HG02973 (cell line): ENCODE data around the gene LPCAT3.

Experiments
- ATAC-seq: cut with Tn5 transposase; IDR thresholded peaks from one replicate; pipeline ENCODE4 v1.9.1; 2021; ENCODE audit warnings: moderate library complexity; ENCODE audit not compliant: unreplicated experiment

Gene LPCAT3

DNA sequence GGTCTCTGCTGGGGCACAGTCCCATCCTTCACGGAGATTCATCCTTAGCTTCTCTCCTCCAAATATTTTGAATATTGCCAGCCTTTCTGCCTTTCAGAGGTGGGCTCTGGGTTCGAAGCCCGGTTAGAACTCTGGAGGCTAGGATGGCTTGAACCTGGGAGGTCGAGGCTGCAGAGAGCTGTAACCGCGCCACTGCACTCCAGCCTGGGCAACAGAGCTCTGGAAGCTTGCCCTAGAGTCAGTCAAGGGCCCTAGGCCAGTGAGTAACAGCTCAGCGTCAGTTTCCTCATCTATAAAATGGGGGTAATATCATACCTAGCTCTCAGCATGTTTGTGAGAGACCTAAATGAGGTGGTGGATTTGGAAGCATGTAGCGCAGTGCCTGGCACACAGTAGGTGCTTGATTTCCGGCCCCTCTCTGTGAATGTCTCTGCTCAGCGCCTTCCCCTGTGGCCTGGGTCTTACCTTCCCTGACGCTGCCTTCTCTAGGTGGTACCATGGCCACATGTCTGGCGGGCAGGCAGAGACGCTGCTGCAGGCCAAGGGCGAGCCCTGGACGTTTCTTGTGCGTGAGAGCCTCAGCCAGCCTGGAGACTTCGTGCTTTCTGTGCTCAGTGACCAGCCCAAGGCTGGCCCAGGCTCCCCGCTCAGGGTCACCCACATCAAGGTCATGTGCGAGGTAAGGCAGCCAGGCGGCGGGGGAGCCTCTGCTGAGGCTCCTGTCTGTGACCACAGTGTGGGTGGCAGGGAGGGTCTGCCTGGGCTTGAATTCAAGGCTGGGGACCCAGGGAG lies 63.8 kb downstream of the LPCAT3 start:
- no peak for ATAC-seq

GRCh38 chr12:6953442-6954315 lies 64.6 kb downstream of the LPCAT3 start:
- peak; percentile 33 for ATAC-seq

DNA sequence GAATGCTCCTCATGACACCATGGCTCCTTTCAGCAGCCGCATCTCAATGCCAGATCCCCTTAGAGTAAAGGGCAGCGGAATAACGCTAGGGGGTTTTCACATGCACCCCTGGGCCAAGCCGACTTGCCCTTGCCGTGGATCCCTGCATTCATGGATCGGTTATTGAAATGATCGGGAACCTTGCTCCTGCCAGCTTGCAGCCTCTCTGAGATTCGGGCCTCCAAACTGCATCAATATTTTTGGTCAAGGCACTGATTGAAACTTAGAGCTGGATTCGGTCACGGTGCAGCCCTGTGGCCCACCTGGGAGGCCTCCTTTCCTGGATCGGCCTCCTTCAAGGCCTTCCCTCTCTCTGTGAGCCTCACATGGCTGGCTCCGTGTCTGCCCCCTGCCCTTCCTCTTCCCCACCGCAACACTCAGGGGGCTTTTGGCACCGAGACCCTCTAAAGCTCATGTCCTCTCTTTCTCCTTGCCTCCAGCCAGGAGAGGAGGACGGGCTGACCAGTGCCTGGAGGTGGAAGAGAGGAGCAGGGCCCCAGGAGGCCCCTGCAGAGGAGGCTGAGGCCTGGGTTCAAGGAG lies 65.3 kb downstream of the LPCAT3 start:
- no peak for ATAC-seq

- ATAC-seq: no peak
These were observed 66.0 kb downstream of the LPCAT3 start for GRCh38 chr12:6952121-6952862.

DNA sequence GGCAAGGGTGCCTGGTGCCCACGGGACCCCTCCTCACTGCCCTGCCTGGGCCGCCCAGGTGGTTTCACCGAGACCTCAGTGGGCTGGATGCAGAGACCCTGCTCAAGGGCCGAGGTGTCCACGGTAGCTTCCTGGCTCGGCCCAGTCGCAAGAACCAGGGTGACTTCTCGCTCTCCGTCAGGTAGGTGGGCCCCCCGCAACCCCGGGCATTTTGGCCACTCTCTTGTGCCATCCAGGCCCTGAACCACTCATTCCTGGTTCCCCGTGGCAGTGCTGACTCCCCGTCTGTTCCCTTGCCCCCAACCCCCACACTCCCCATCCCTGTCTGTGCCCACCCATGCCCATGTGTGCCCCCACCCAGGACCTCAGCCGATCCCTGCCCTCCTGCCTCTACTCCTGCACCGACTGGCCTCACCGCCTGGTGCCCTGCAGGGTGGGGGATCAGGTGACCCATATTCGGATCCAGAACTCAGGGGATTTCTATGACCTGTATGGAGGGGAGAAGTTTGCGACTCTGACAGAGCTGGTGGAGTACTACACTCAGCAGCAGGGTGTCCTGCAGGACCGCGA lies 66.6 kb downstream of the LPCAT3 start:
- no peak for ATAC-seq

DNA sequence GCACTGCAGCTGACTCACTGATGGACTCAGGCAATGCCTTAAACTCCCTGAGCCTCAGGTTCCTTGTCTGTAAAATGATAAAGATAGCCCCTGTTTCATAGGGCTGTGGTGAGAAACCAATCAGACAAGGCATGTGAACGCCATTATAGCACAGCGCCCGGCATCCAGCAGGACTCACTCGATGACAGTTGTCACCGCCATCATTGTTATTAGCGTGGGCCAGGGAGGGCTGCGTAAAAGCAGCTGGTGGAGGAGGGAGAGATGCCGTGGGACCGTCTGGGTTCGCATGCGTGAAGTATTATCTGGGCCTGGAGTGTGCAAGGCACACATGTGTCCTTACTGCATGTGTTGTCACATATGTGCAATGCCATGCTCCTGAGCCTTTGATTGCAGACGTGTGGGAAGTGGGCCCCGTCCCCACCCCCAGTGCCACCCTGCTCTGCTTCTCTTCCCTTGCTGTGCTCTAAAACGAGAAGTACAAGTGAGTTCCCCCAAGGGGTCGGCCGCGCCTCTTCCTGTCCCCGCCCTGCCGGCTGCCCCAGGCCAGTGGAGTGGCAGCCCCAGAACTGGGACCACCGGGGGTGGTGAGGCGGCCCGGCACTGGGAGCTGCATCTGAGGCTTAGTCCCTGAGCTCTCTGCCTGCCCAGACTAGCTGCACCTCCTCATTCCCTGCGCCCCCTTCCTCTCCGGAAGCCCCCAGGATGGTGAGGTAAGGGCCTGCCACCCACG lies 67.3 kb downstream of the LPCAT3 start, which contains the start of gene PTPN6:
Gene PTPN6, plus strand, starts transcription at position 546 of the 730 bp plus-strand sequence. Its CDS starts 157 bp downstream, at position 703.
- ATAC-seq: no peak

- no peak for ATAC-seq
These were observed 67.9 kb downstream of the LPCAT3 start for GRCh38 chr12:6950401-6950801.

- no peak for ATAC-seq
These were observed 69.2 kb downstream of the LPCAT3 start for GRCh38 chr12:6948873-6949594.

GRCh38 chr12:6947615-6948014 lies 70.7 kb downstream of the LPCAT3 start:
- ATAC-seq: no peak

GRCh38 chr12:6946920-6947374 lies 71.3 kb downstream of the LPCAT3 start:
- no peak for ATAC-seq

GRCh38 chr12:6946033-6946919 lies 72.0 kb downstream of the LPCAT3 start:
- ATAC-seq: no peak

DNA sequence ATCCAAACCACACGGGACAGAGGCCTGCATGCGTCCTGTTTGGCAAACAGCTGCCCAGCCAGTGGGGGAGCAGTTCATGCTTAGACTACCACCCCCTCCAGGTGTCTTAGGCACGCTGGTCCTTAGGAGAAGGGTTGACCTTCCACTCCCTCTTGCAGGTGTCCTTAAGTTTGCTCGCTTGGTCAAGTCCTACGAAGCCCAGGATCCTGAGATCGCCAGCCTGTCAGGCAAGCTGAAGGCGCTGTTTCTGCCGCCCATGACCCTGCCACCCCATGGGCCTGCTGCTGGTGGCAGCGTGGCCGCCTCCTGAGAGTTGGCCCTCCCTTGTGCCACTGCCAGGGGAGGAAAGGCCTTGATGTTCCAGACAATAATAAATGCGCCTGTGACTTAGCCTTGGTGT lies 72.7 kb downstream of the LPCAT3 start:
- no peak for ATAC-seq

DNA sequence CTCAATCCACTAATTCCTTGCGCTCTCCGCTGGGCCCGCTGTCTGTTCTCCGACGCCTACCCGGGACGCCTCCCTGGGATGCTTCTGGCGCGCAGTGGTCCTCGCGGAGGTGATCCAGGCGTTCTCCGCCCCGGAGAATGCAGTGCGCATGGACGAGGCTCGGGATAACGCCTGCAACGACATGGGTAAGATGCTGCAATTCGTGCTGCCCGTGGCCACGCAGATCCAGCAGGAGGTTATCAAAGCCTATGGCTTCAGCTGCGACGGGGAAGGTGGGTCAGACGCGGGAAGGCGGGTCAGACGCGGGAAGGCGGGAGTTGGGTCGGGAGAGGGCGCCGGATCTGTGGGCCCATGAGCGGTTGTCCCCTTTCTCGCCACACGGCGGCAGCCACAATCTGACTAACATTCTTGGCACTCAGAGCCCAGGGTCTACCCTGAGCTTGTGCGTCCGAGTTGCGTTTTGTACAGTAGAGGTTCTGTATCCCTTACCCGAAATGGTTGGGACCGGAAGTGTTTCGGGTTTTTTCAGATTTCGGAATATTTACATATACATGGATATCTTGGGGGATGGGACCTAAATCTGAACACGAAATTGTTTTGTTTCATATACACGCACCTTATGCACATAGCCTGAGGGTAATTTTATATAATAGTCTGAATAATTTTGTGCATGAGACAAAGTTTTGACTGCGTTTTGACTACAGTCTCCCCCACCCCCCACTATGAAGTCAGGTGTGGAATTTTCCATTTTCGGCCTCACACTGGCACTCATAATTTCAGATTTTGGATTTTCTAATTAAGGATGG lies 73.7 kb downstream of the LPCAT3 start:
- peak; percentile 36 for ATAC-seq

DNA sequence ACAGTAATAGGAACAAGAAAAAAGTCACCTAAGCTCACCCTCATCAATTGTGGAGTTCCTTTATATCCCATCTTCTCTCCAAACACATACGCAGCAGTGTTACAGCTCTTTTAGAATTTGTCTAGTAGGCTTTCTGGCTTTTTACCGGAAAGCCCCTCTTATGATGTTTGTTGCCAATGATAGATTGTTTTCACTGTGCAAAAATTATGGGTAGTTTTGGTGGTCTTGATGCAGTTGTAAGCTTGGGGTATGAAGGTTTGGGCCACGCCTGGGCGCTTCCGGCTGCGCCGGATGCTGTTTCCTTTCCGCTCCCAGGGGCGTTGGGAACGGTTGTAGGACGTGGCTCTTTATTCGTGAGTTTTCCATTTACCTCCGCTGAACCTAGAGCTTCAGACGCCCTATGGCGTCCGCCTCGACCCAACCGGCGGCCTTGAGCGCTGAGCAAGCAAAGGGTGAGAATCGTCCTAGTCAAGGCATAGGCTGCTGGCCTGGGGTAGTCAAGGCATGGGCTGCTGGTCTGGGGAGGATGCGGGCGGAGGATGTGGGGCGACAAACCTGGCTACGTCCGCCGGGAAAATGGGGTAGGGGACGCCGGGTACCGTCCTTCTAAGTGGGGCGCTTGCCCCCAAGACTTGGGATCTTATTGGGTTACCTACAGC lies 74.4 kb downstream of the LPCAT3 start, which contains the start of the genes C12orf57 and RNU7-1:
Gene C12orf57, plus strand, starts transcription at position 301 of the 659 bp plus-strand sequence. Its CDS starts 100 bp downstream, at position 401.
Gene RNU7-1, plus strand, starts transcription at position 95 of the 659 bp plus-strand sequence.
- ATAC-seq: peak; percentile 28

DNA sequence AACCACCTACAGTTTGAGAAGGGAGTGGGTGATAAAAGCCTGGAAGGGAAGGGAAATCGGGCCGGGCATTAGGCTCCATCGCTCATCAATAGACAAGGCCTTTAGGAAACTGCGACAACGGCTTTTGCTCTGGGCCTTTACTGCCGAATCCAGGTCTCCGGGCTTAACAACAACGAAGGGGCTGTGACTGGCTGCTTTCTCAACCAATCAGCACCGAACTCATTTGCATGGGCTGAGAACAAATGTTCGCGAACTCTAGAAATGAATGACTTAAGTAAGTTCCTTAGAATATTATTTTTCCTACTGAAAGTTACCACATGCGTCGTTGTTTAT lies 74.9 kb downstream of the LPCAT3 start:
- peak; percentile 31 for ATAC-seq

GRCh38 chr12:6942331-6942665 lies 76.0 kb downstream of the LPCAT3 start:
- no peak for ATAC-seq

DNA sequence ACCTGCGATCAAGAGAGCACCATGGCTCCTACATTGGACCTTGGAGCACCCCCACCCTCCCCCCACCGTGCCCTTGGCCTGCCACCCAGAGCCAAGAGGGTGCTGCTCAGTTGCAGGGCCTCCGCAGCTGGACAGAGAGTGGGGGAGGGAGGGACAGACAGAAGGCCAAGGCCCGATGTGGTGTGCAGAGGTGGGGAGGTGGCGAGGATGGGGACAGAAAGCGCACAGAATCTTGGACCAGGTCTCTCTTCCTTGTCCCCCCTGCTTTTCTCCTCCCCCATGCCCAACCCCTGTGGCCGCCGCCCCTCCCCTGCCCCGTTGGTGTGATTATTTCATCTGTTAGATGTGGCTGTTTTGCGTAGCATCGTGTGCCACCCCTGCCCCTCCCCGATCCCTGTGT lies 76.5 kb downstream of the LPCAT3 start:
- no peak for ATAC-seq
